HG02938 (cell line): ENCODE data around the gene SRRD.

Experiments
- ATAC-seq: cut with Tn5 transposase; IDR thresholded peaks from one replicate; pipeline ENCODE4 v1.9.1; 2021; ENCODE audit warnings: mild to moderate bottlenecking, moderate library complexity; ENCODE audit not compliant: unreplicated experiment

Gene SRRD

GRCh38 chr22:26452236-26453016 is 31.3 kb upstream of the SRRD start:
- no peak for ATAC-seq

DNA sequence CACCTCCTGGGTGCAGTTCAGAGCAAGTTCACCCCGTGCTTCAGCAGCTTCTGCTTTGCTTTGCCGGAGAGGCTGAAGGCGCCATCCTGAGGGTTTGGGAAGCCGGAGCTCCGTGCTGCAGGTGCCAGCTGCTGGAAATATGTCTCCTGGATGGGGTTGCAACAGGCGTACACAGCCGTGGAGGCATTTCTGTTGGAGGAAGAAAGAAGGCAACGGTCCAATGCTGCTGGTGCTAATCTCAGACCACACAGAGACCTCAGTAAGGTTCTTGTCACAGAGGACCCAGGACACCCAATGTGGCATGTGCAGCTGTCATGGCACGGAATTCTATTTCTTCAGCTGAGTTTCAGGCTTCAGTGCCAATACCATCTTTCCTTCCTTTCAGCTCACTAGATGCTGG is 30.5 kb upstream of the SRRD start:
- ATAC-seq: no peak

DNA sequence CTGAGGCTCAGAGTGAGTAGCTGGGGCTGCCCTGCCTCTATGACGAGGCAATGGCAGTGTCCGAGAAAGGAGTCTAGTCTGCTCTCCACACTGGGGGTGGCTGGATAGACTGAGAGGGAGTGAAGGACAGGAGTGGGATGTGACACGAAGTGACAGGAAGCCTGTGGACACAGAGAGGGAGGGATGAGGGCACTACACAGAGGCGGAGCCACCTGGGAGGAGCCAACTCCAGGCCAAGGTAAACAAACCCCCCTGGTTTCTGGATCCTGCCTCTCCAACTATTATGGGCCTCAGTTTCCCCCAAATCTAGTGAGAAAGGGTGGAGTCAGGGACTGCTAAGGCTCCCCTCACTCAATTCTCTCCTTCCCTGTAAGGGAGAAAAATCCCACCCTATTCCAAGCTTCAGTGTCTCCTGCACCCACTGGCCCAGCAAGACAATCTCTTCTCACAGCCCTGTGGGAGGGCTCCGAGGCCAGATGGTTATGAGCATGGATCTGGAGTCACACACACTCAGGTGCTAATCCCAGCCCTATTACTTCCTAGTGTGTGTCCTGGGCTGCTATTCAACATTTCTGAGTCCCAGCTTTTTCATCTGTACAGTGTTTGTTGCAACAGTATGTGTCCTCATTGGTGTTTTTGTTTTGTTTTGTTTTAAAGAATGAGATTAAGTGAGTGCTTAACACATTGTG is 29.7 kb upstream of the SRRD start:
- no peak for ATAC-seq

GRCh38 chr22:26457661-26458272 is 25.9 kb upstream of the SRRD start:
- no peak for ATAC-seq

GRCh38 chr22:26460202-26460601 is 23.5 kb upstream of the SRRD start:
- ATAC-seq: no peak

DNA sequence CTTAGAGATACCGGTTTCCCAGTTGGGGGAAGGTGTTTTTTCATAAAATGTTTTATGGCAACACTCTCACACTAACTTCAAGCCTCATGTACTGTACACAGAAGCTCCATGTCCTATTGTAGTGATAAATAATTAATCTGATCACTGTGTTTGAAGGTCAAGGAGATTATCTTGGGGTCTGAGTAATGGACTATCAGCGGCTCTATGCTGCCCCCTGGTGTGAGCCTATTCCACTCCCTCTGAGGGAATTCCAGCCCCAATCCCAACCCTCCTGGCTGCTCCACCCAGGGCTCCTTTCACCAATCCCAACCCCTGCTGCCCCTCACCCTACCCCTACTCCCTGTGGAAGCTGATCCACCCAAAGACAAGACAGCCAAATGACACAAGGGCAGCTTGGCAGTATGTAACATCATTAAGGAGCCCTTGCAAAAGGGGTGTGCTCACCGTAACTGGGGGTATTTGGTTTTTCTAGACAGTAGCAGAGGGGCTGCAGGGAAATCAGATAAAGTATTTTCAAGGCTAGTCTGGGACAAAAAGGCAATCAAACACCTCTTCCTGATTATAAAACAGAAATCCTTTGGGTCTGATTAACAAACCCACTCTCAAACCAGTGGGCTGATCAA is 22.4 kb upstream of the SRRD start:
- no peak for ATAC-seq

DNA sequence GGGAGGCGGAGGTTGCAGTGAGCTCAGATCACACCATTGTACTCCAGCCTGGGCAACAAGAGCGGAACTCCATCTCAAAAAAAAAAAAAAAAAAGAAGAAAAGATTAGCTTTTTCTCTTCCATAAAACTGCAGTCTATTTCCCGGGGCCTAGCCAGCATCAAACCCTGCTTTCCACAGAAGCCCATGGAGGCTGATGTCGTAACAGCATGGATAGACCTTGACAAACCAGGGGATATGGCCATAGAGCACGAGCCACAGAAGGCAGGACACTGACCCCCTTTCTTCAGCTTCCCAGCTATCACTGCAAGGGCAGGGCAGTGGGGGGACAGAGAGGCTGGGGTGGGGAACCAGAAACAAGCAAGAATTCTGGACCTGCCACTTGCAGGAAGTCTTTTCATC is 21.6 kb upstream of the SRRD start:
- ATAC-seq: no peak

DNA sequence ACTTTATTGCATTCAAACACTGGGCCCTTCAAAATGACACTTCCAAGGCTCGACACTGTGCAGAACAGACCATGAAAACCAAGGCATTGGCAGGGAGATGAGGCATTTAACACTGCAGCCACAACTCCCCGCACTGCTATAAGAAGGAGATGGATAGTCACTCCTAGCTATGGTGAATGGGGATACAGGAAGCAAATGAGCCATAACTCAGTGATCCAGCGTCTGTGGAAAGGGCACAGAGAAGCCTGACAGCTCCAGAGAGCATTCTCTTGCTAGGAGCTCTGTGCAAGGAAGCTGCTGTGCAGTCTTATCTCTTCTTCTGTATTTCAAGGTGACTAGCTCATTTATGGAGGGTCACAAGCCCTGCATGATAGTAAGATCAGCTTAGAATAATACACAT is 21.0 kb upstream of the SRRD start:
- no peak for ATAC-seq

GRCh38 chr22:26463101-26463661 is 20.5 kb upstream of the SRRD start:
- ATAC-seq: no peak

GRCh38 chr22:26463688-26464087 is 20.0 kb upstream of the SRRD start:
- no peak for ATAC-seq

GRCh38 chr22:26464312-26464711 is 19.4 kb upstream of the SRRD start:
- ATAC-seq: no peak

- no peak for ATAC-seq
Measured at GRCh38 chr22:26466196-26466595, 17.5 kb upstream of the SRRD start.

GRCh38 chr22:26470807-26471206 is 12.9 kb upstream of the SRRD start:
- no peak for ATAC-seq

DNA sequence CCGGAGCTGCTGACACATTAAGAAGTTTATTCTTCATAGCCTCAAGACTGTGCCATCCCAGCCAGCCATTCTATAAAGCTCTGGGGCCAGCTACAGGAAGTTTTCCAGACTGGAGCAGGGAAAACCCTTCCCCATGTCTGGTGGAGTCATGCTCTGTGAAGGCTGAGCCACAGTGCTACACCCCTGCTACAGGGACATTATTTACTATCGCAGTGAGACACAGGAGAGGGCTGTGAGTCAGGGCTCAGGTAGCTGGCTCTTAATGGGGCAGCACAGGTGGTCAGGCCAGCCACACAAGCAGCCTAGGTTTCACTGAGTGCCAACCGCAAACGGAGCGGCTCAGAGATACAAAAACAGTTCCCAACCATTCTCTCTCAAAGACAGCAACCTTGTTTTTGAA is 12.2 kb upstream of the SRRD start:
- ATAC-seq: no peak

DNA sequence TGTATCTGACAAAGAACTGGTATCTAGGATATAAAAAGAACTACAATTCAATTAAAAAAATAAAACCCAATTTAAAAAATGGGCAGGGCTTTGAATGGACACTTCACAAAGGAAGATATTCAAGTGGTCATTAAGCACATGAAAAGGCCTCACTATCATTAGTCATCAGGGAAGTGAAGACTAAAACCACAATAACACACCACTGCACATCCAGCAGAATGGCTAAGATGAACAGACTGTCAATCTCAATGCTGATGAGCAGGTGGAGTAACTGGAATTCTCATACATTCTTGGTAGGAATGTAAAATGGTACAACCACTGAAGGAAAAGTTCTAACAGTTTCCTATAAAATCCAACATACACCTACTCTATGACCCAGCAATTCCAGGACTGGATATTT is 9.0 kb upstream of the SRRD start:
- ATAC-seq: no peak

DNA sequence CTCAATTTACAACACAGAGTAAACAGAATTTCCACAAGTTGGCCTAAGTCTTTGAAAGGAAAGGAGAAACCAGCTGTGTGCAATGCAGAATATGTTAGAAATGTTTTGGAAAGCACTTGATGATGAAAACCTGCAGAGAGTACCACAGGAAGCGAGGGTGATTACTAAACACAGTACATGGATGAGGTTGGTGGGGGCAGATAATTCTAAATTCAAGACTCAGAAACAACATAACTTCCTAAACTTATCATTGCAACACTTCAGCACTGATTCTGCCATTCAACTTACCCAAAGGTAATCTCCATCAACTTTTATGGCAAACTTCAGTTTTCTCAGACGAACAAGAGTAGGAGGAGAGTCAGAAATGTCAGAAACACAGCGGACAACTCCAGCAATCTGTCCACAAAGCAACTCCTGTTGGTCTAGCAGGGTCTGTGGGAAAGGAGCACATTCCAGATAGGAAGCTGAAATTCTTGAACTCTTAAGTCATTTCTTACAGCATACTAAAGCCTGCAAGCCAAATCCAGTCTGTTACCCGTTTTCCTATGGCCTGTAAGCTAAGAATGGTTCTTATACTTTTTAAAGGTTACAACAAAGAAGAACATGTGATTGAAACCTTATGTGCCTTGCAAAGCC is 6.9 kb upstream of the SRRD start:
- ATAC-seq: no peak

DNA sequence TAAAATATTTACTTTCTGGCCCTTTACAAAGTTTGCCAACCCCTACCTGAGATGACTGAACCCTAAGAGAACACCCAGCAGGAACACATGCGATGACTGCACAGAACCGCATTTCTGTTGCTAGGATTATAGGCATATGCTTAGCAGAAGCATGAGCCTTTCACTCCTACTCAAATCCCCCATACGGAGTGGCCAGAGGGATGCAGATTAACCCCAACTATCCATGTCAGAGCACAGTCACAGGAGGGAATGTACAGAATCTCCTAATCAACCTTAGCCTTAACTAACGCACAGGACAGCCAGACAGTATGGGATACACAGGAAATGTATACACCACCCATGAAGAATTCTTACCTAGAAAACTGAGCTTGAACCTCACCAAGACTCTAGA is 6.3 kb upstream of the SRRD start:
- no peak for ATAC-seq

DNA sequence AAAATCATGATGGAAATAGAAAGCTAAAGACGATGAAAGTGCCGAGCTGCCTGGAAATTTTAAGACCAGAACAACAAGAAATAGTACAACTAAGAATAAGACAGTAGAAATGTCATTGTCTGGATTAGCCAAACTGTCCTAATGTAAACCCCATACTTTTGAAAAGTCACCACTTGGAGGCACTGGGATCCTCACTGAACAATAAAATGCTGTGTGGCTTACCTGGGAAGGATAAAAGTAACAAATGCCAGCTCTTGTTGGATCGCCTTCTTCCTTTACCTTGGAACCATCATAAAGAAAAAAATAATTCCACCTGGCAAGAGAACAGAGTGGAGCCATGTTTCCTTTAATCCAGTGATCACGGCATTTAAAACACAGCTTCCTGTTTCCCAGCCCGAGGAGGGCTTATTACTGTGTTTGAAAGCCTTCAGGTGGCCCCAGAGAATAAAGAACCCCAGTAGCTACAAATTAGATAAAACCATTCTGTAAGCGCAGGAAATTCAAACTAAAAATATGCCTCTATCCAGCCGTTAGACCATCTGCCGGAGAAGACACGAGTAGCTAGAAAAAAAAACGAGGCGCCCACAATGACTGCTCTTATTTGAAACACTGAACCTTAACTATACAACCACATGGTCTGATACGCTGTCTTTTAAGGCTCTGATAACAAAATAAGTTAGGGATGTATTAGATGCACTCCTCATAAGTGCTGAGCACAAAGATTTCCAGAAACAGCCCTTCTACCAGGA is 4.5 kb upstream of the SRRD start:
- no peak for ATAC-seq

GRCh38 chr22:26479792-26480610 is 3.7 kb upstream of the SRRD start:
- ATAC-seq: no peak

GRCh38 chr22:26480611-26480932 is 3.1 kb upstream of the SRRD start:
- ATAC-seq: no peak
